GM19025 (cell line): ENCODE data around the gene CHD6.

ENCODE experiments used
- ATAC-seq: cut with Tn5 transposase; IDR thresholded peaks from one replicate; pipeline ENCODE4 v1.9.1; 2021; ENCODE audit warnings: mild to moderate bottlenecking, low read depth, moderate library complexity; ENCODE audit not compliant: unreplicated experiment

The CHD6 gene

GRCh38 chr20:41470362-41471095 lies 147.6 kb downstream of the CHD6 start:
- ATAC-seq: no peak

GRCh38 chr20:41469868-41470267 lies 148.3 kb downstream of the CHD6 start:
- ATAC-seq: no peak

- ATAC-seq: no peak
Measured at GRCh38 chr20:41468994-41469600, 149.1 kb downstream of the CHD6 start.

- no peak for ATAC-seq
Measured at GRCh38 chr20:41467690-41468089, 150.5 kb downstream of the CHD6 start.

GRCh38 chr20:41467220-41467619 lies 151.0 kb downstream of the CHD6 start:
- no peak for ATAC-seq

- no peak for ATAC-seq
Measured at GRCh38 chr20:41463567-41463966, 154.6 kb downstream of the CHD6 start.

- ATAC-seq: no peak
Measured at GRCh38 chr20:41462372-41463161, 155.6 kb downstream of the CHD6 start.

- ATAC-seq: no peak
Measured at GRCh38 chr20:41458761-41459160, 159.4 kb downstream of the CHD6 start.

- no peak for ATAC-seq
Measured at GRCh38 chr20:41457173-41457857, 160.9 kb downstream of the CHD6 start.

- no peak for ATAC-seq
Measured at GRCh38 chr20:41456351-41456750, 161.8 kb downstream of the CHD6 start.

- ATAC-seq: no peak
Measured at GRCh38 chr20:41454250-41454649, 163.9 kb downstream of the CHD6 start.

- no peak for ATAC-seq
Measured at GRCh38 chr20:41453010-41453950, 164.9 kb downstream of the CHD6 start.

GRCh38 chr20:41452226-41452625 lies 166.0 kb downstream of the CHD6 start:
- ATAC-seq: no peak

GRCh38 chr20:41447006-41447405 lies 171.2 kb downstream of the CHD6 start:
- ATAC-seq: no peak

GRCh38 chr20:41446456-41446855 lies 171.7 kb downstream of the CHD6 start:
- no peak for ATAC-seq

GRCh38 chr20:41444821-41445220 lies 173.4 kb downstream of the CHD6 start:
- no peak for ATAC-seq

- ATAC-seq: no peak
Measured at GRCh38 chr20:41443691-41444090, 174.5 kb downstream of the CHD6 start.

- ATAC-seq: no peak
Measured at GRCh38 chr20:41440882-41441281, 177.3 kb downstream of the CHD6 start.

GRCh38 chr20:41437836-41438235 lies 180.3 kb downstream of the CHD6 start:
- no peak for ATAC-seq

- no peak for ATAC-seq
Measured at GRCh38 chr20:41436679-41437078, 181.5 kb downstream of the CHD6 start.
